ENCODE measurements around the gene CCDC192. TPM values are rescaled to one million over a fixed set of nuclear protein-coding genes. Genes with fewer than 3 reads are reported as not detected.

The CCDC192 gene
- polyA plus RNA-seq, 1 donor from 2014 or later = not detected

GRCh38 chr5:127887282-127887681, 184.1 kb downstream of the CCDC192 start:
- TF ChIP-seq TAF1 (IDR thresholded peaks at IDR 0.05; ENCODE audit: low read depth) (no peak), REST (IDR thresholded peaks at IDR 0.05; ENCODE audit: borderline replicate concordance) (no peak), EP300 (conservative IDR thresholded peaks at IDR 0.05; ENCODE audit: poor library complexity, severe bottlenecking) (no peak), MXI1 (conservative IDR thresholded peaks at IDR 0.05; ENCODE audit: poor library complexity, severe bottlenecking) (no peak), POLR2AphosphoS5 (IDR thresholded peaks at IDR 0.05) (no peak), SMC3 (conservative IDR thresholded peaks at IDR 0.05; ENCODE audit: poor library complexity) (no peak), CTCF (IDR thresholded peaks at IDR 0.05; ENCODE audit: poor library complexity, severe bottlenecking) (no peak), RAD21 (conservative IDR thresholded peaks at IDR 0.05) (no peak), EZH2 (IDR thresholded peaks at IDR 0.05; ENCODE audit: borderline replicate concordance, insufficient read depth, low read length, poor library complexity, severe bottlenecking) (no peak)
- Histone ChIP-seq H3K79me2 (replicated peaks; ENCODE audit: insufficient read depth, low read length) (no peaks in the 10 kb centered on the region), H2AFZ (ENCODE audit: low read depth, low read length) (no peak overlapping the region), H3K4me2 (ENCODE audit: low read length) (no peak overlapping the region), H3K36me3 (ENCODE audit: insufficient read depth, low read length) (no peaks in the 10 kb centered on the region), H3K9me2 (ENCODE audit: insufficient read depth, low read length) (no peaks in the 10 kb centered on the region), H3K27ac (ENCODE audit: low read length) (no peak overlapping the region), H4K20me1 (ENCODE audit: insufficient read depth) (no peaks in the 10 kb centered on the region), H3K9ac (ENCODE audit: low read length) (no peak overlapping the region), H3F3A (ENCODE audit: insufficient read depth, low read length, poor library complexity, severe bottlenecking) (no peaks in the 10 kb centered on the region), H3K9me3 (ENCODE audit: low read length) (no peaks in the 10 kb centered on the region), H3K4me3 (ENCODE audit: low read length) (no peak overlapping the region), H3K27me3 (ENCODE audit: insufficient read depth, low read depth, low read length) (no peaks in the 10 kb centered on the region)

GRCh38 chr5:127891942-127892341, 188.8 kb downstream of the CCDC192 start:
- Histone ChIP-seq H3K27ac (ENCODE audit: low read length) (no peak overlapping the region), H3K4me2 (ENCODE audit: low read length) (no peak overlapping the region), H3K9me2 (ENCODE audit: insufficient read depth, low read length) (peaks cover under 1% of the 10 kb centered on the region), H2AFZ (ENCODE audit: low read depth, low read length) (no peak overlapping the region), H3K9me3 (ENCODE audit: low read length) (no peaks in the 10 kb centered on the region), H3K36me3 (ENCODE audit: insufficient read depth, low read length) (no peaks in the 10 kb centered on the region), H3K9ac (ENCODE audit: low read length) (no peak overlapping the region), H3K79me2 (replicated peaks; ENCODE audit: insufficient read depth, low read length) (no peaks in the 10 kb centered on the region), H4K20me1 (ENCODE audit: insufficient read depth) (no peaks in the 10 kb centered on the region), H3F3A (ENCODE audit: insufficient read depth, low read length, poor library complexity, severe bottlenecking) (no peaks in the 10 kb centered on the region), H3K4me3 (ENCODE audit: low read length) (no peak overlapping the region), H3K27me3 (ENCODE audit: insufficient read depth, low read depth, low read length) (no peaks in the 10 kb centered on the region)
- TF ChIP-seq RAD21 (conservative IDR thresholded peaks at IDR 0.05) = no peak
- no peak for TF ChIP-seq CTCF (IDR thresholded peaks at IDR 0.05; ENCODE audit: poor library complexity, severe bottlenecking)
- TF ChIP-seq TAF1 (IDR thresholded peaks at IDR 0.05; ENCODE audit: low read depth) = no peak
- TF ChIP-seq REST (IDR thresholded peaks at IDR 0.05; ENCODE audit: borderline replicate concordance) = no peak
- no peak for TF ChIP-seq EP300 (conservative IDR thresholded peaks at IDR 0.05; ENCODE audit: poor library complexity, severe bottlenecking)
- TF ChIP-seq POLR2AphosphoS5 (IDR thresholded peaks at IDR 0.05) = no peak
- TF ChIP-seq EZH2 (IDR thresholded peaks at IDR 0.05; ENCODE audit: borderline replicate concordance, insufficient read depth, low read length, poor library complexity, severe bottlenecking) = no peak
- no peak for TF ChIP-seq SMC3 (conservative IDR thresholded peaks at IDR 0.05; ENCODE audit: poor library complexity)
- no peak for TF ChIP-seq MXI1 (conservative IDR thresholded peaks at IDR 0.05; ENCODE audit: poor library complexity, severe bottlenecking)

All from neural cell (in vitro differentiated cells).